RCC 7860 (cell line): ENCODE results near the gene PKP4.
"Not testable (repeated sequence)": the region's sequence is repeated elsewhere in the genome, so short reads cannot be mapped to it uniquely, and the experiment has no call there.

Source experiments
- DNase-seq: peaks from one replicate; pipeline ENCODE4 v3.0.0-alpha.2; 2015; ENCODE audit warnings: low spot score
- FAIRE-seq: peaks from 2 replicates; lab custom pipeline; 2012; peaks lifted over from hg19 to GRCh38; lab: Jason Lieb, UNC

Gene PKP4

GRCh38 chr2:158464426-158465281, 7.9 kb downstream of the PKP4 start:
- peak; percentile 6 for DNase-seq

GRCh38 chr2:158467248-158467647, 10.5 kb downstream of the PKP4 start:
- no peak for FAIRE-seq
- no peak for DNase-seq

More at GRCh38 chr2:158464426-158465281, 7.9 kb downstream of the PKP4 start:
- FAIRE-seq: no peak

GRCh38 chr2:158472829-158473228, 16.1 kb downstream of the PKP4 start:
- not testable (repeated sequence) for FAIRE-seq, DNase-seq

GRCh38 chr2:158473300-158473699, 16.5 kb downstream of the PKP4 start:
- not testable (repeated sequence) for DNase-seq, FAIRE-seq

- DNase-seq (no peak), FAIRE-seq (no peak)
These were observed 17.1 kb downstream of the PKP4 start for GRCh38 chr2:158473719-158474392.

- DNase-seq, FAIRE-seq: not testable (repeated sequence)
These were observed 17.8 kb downstream of the PKP4 start for GRCh38 chr2:158474526-158475011.

- FAIRE-seq: no peak
- DNase-seq: no peak
These were observed 20.4 kb downstream of the PKP4 start for GRCh38 chr2:158477202-158477601.

- DNase-seq (no peak), FAIRE-seq (no peak)
These were observed 21.5 kb downstream of the PKP4 start for GRCh38 chr2:158478237-158478636.

- DNase-seq: no peak
- no peak for FAIRE-seq
These were observed 22.1 kb downstream of the PKP4 start for GRCh38 chr2:158478816-158479215.

GRCh38 chr2:158481116-158481515, 24.4 kb downstream of the PKP4 start:
- FAIRE-seq (no peak), DNase-seq (no peak)

GRCh38 chr2:158482594-158482993, 25.8 kb downstream of the PKP4 start:
- DNase-seq (peak; percentile 37), FAIRE-seq (peak; percentile 78)

GRCh38 chr2:158484892-158485556, 28.3 kb downstream of the PKP4 start:
- DNase-seq (no peak), FAIRE-seq (no peak)

GRCh38 chr2:158486150-158486969, 29.6 kb downstream of the PKP4 start:
- DNase-seq (no peak), FAIRE-seq (no peak)

- peak; percentile 37 for DNase-seq
- FAIRE-seq: peak; percentile 71
These were observed 30.2 kb downstream of the PKP4 start for GRCh38 chr2:158486970-158487325.

GRCh38 chr2:158487419-158487818, 30.7 kb downstream of the PKP4 start:
- DNase-seq (no peak), FAIRE-seq (no peak)

GRCh38 chr2:158488442-158489216, 31.9 kb downstream of the PKP4 start:
- peak; percentile 45 for FAIRE-seq
- DNase-seq: no peak

- DNase-seq: no peak
- no peak for FAIRE-seq
These were observed 32.8 kb downstream of the PKP4 start for GRCh38 chr2:158489366-158490112.

GRCh38 chr2:158491072-158491471, 34.3 kb downstream of the PKP4 start:
- FAIRE-seq (no peak), DNase-seq (no peak)

GRCh38 chr2:158493458-158493857, 36.7 kb downstream of the PKP4 start:
- no peak for DNase-seq

More at GRCh38 chr2:158493458-158493857, 36.7 kb downstream of the PKP4 start:
- FAIRE-seq: no peak
